ENCODE data around the gene GLT8D2.

The GLT8D2 gene

DNA sequence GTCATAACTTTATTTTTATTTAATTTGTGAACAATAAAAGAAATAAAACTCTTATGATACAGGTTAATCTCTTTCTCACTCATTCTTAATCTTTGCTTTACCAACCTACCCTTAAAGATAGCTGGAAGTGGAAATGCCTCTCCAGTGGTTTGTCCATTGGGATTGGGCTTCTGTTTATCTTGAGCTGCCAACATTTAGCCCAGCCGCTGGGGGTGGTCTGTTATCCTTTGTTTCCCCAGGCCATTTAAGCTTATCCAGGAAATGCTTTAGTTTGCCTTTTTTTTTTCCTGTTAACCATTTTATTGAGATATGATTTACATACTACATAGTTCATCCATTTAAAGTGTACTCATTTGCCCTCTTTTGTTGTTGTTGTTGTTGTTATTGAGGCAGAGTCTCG is 76.1 kb downstream of the GLT8D2 start:
- no peak overlapping the region for H3K14ac ChIP-seq (ENCODE audit: low read length)
- no peak overlapping the region for H4K8ac ChIP-seq (ENCODE audit: low read depth, low read length)
- no peak overlapping the region for H3K9ac ChIP-seq (ENCODE audit: low read length)
- DNase-seq, result no peak
- no peak overlapping the region for H3K18ac ChIP-seq (ENCODE audit: low read length)
- peaks cover 4% of the 10 kb centered on the region for H3K79me2 ChIP-seq (ENCODE audit: control insufficient read depth, insufficient read depth, low read length, poor library complexity)
- H3K4ac ChIP-seq (ENCODE audit: low read depth, low read length), result peak overlapping the region; percentile 47
- H2BK5ac ChIP-seq (ENCODE audit: low read depth, low read length, poor library complexity), result no peak overlapping the region
- H4K91ac ChIP-seq (ENCODE audit: low read depth, low read length), result no peak overlapping the region
- H2BK12ac ChIP-seq (ENCODE audit: low read length), result no peak overlapping the region
- H3K4me3 ChIP-seq (ENCODE audit: low read depth, low read length), result peak overlapping the region; percentile 15
- WGBS (ENCODE audit: extremely low coverage, insufficient coverage, insufficient read length), result no CpG with 5 or more reads among the region's 2 CpGs
- no peaks in the 10 kb centered on the region for H3K79me1 ChIP-seq (ENCODE audit: low read length)
- no peaks in the 10 kb centered on the region for H3K27me3 ChIP-seq (ENCODE audit: insufficient read depth, low read length)
- no peak overlapping the region for H2AFZ ChIP-seq (ENCODE audit: insufficient read depth, low read length, poor library complexity)
- H2BK120ac ChIP-seq (ENCODE audit: insufficient read depth, low read length, poor library complexity), result no peak overlapping the region
- H3K9me3 ChIP-seq (ENCODE audit: insufficient read depth, low read depth, low read length), result no peaks in the 10 kb centered on the region
- no peak overlapping the region for H3K4me2 ChIP-seq (ENCODE audit: low read length)
- H4K12ac ChIP-seq (ENCODE audit: low read depth, low read length), result no peak overlapping the region
- H3K27ac ChIP-seq (ENCODE audit: low read depth, low read length), result no peak overlapping the region
- no peak overlapping the region for H2AK5ac ChIP-seq (ENCODE audit: low read length)
- peaks cover 3 to 6% of the 10 kb centered on the region in 2 experiments for H3K4me1 ChIP-seq (ENCODE audit: control insufficient read depth in 1 of 2, insufficient read depth in 2 of 2, low read length in 2 of 2)
- H3K23ac ChIP-seq (ENCODE audit: low read length), result no peak overlapping the region
- peaks cover 10 to 22% of the 10 kb centered on the region in 2 experiments for H3K36me3 ChIP-seq (ENCODE audit: control insufficient read depth in 1 of 2, insufficient read depth in 2 of 2, low read length in 2 of 2)

DNA sequence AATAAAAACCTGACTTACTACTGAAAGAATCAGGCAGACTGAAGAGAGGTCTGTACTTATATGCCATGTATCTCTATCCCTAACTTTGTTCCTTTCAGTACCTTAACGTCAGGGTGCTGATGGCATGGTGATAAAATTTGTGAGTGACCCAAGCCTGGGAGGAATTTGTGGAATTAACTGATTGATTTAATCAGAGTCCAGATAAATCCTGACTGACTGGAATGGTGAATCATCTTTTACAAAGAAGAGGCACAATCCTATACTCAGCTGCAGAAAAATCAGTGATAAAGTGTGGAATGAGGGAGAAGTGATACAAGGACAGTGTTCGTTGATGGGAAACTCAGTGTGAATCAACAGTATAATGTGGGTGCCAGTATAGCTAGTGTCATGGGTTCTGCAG is 80.6 kb downstream of the GLT8D2 start:
- no peaks in the 10 kb centered on the region for H3K27me3 ChIP-seq (ENCODE audit: insufficient read depth, low read length)
- WGBS (ENCODE audit: extremely low coverage, insufficient coverage, insufficient read length), result no CpG with 5 or more reads among the region's 2 CpGs
- H3K9ac ChIP-seq (ENCODE audit: low read length), result no peak overlapping the region
- no peak overlapping the region for H3K4me2 ChIP-seq (ENCODE audit: low read length)
- no peak overlapping the region for H2BK120ac ChIP-seq (ENCODE audit: insufficient read depth, low read length, poor library complexity)
- no peaks in the 10 kb centered on the region for H3K9me3 ChIP-seq (ENCODE audit: insufficient read depth, low read depth, low read length)
- H3K23ac ChIP-seq (ENCODE audit: low read length), result no peak overlapping the region
- peaks cover 3 to 12% of the 10 kb centered on the region in 2 experiments for H3K36me3 ChIP-seq (ENCODE audit: control insufficient read depth in 1 of 2, insufficient read depth in 2 of 2, low read length in 2 of 2)
- no peak overlapping the region for H2BK12ac ChIP-seq (ENCODE audit: low read length)
- no peak overlapping the region for H2AK5ac ChIP-seq (ENCODE audit: low read length)
- DNase-seq, result peak; percentile 81 to 96
- H3K14ac ChIP-seq (ENCODE audit: low read length), result no peak overlapping the region
- H4K8ac ChIP-seq (ENCODE audit: low read depth, low read length), result no peak overlapping the region
- H2AFZ ChIP-seq (ENCODE audit: insufficient read depth, low read length, poor library complexity), result no peak overlapping the region
- H3K4ac ChIP-seq (ENCODE audit: low read depth, low read length), result peak overlapping the region; percentile 80
- H3K27ac ChIP-seq (ENCODE audit: low read depth, low read length), result peak overlapping the region; percentile 16
- H3K79me1 ChIP-seq (ENCODE audit: low read length), result peaks cover 8% of the 10 kb centered on the region
- H3K4me3 ChIP-seq (ENCODE audit: low read depth, low read length), result no peak overlapping the region
- H3K18ac ChIP-seq (ENCODE audit: low read length), result no peak overlapping the region
- no peak overlapping the region for H2BK5ac ChIP-seq (ENCODE audit: low read depth, low read length, poor library complexity)
- H3K79me2 ChIP-seq (ENCODE audit: control insufficient read depth, insufficient read depth, low read length, poor library complexity), result peaks cover 18% of the 10 kb centered on the region
- H4K12ac ChIP-seq (ENCODE audit: low read depth, low read length), result no peak overlapping the region
- H4K91ac ChIP-seq (ENCODE audit: low read depth, low read length), result no peak overlapping the region
- peaks cover 6 to 8% of the 10 kb centered on the region in 2 experiments for H3K4me1 ChIP-seq (ENCODE audit: control insufficient read depth in 1 of 2, insufficient read depth in 2 of 2, low read length in 2 of 2)

DNA sequence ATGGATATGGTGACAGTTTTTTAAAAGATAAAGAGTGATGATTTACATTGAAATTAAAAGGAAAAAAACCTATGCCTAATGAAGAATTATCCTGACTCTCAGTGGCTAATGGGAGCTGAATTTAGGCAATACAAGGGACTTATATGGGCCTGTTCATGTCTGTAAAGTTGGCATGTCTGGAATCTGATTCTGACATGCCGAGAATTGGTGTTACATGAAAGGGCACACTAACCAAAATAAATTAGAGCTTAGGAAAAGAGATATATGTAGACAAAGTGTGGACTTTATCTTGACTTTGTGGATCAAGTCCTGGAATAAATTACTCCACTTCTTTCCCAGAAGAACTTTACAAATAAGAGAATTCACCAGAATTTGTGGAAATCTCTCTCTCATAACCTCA is 83.3 kb downstream of the GLT8D2 start:
- no peak overlapping the region for H3K14ac ChIP-seq (ENCODE audit: low read length)
- H2AK5ac ChIP-seq (ENCODE audit: low read length), result no peak overlapping the region
- H2AFZ ChIP-seq (ENCODE audit: insufficient read depth, low read length, poor library complexity), result no peak overlapping the region
- peak in 1 of 2 donors; percentile 57 for DNase-seq
- H3K79me2 ChIP-seq (ENCODE audit: control insufficient read depth, insufficient read depth, low read length, poor library complexity), result peaks cover 20% of the 10 kb centered on the region
- no CpG with 5 or more reads among the region's 1 CpG for WGBS (ENCODE audit: extremely low coverage, insufficient coverage, insufficient read length)
- H3K18ac ChIP-seq (ENCODE audit: low read length), result no peak overlapping the region
- no peaks in the 10 kb centered on the region for H3K9me3 ChIP-seq (ENCODE audit: insufficient read depth, low read depth, low read length)
- no peak overlapping the region for H2BK5ac ChIP-seq (ENCODE audit: low read depth, low read length, poor library complexity)
- no peak overlapping the region for H4K12ac ChIP-seq (ENCODE audit: low read depth, low read length)
- no peak overlapping the region for H3K23ac ChIP-seq (ENCODE audit: low read length)
- H3K4ac ChIP-seq (ENCODE audit: low read depth, low read length), result no peak overlapping the region
- H4K91ac ChIP-seq (ENCODE audit: low read depth, low read length), result no peak overlapping the region
- peaks cover 8% of the 10 kb centered on the region for H3K79me1 ChIP-seq (ENCODE audit: low read length)
- H3K4me2 ChIP-seq (ENCODE audit: low read length), result peak overlapping the region; percentile 90
- no peak overlapping the region for H3K27ac ChIP-seq (ENCODE audit: low read depth, low read length)
- H2BK12ac ChIP-seq (ENCODE audit: low read length), result no peak overlapping the region
- H3K4me3 ChIP-seq (ENCODE audit: low read depth, low read length), result no peak overlapping the region
- no peak overlapping the region for H3K9ac ChIP-seq (ENCODE audit: low read length)
- H3K27me3 ChIP-seq (ENCODE audit: insufficient read depth, low read length), result no peaks in the 10 kb centered on the region
- H4K8ac ChIP-seq (ENCODE audit: low read depth, low read length), result no peak overlapping the region
- H3K4me1 ChIP-seq (ENCODE audit: control insufficient read depth in 1 of 2, insufficient read depth in 2 of 2, low read length in 2 of 2), result peaks cover 5% of the 10 kb centered on the region in 2 experiments
- H2BK120ac ChIP-seq (ENCODE audit: insufficient read depth, low read length, poor library complexity), result no peak overlapping the region
- H3K36me3 ChIP-seq (ENCODE audit: control insufficient read depth in 1 of 2, insufficient read depth in 2 of 2, low read length in 2 of 2), result peaks cover 0 to 6% of the 10 kb centered on the region in 2 experiments

DNA sequence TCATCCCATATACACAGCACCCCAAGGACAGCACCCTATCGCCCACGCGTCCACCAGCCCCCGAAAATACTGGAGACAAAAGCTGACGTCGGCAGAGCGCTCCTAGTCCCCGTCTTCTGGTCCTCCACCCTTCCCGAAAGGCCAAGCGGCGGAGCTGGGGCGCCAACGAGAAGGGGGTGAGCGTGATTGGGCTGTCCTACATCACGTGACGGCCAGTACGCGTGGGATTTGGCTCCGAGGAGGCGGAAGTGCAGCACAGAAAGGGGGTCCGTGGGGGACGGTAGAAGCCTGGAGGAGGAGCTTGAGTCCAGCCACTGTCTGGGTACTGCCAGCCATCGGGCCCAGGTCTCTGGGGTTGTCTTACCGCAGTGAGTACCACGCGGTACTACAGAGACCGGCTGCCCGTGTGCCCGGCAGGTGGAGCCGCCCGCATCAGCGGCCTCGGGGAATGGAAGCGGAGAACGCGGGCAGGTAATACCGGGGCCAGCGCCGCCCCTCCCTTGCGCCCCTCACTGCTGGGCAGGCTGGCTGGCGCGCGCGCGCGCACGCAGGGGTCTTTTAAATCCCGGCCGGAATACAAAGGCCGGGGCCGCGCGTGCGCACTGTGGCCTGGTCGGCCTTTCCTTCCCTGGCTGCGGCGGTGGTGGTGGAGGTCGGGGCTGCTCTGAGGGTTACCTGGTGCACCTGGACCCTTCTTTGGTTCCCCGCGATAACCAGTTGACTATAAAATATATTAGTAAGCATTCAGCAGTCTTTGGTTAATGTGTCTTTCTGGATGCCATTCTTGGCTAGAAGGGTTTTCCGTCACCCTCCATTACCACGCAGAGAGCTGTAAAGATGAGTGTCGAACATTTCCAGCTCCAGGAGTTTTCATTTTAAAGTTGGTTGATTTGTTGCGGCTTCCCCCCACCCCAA is 84.1 kb downstream of the GLT8D2 start, which contains the start of gene TDG:
TSS of gene TDG (plus strand) at position 283 of the 915 bp plus-strand sequence. CDS start at position 449, 166 bp downstream.
- Histone ChIP-seq H3K9me3 (ENCODE audit: insufficient read depth, low read depth, low read length) (no peaks in the 10 kb centered on the region), H4K12ac (ENCODE audit: low read depth, low read length) (peak within 1 kb of the TSS; percentile 76), H2AFZ (ENCODE audit: insufficient read depth, low read length, poor library complexity) (peak within 1 kb of the TSS; percentile 47), H2BK5ac (ENCODE audit: low read depth, low read length, poor library complexity) (peak within 1 kb of the TSS; percentile 85), H3K4ac (ENCODE audit: low read depth, low read length) (peak within 1 kb of the TSS; percentile 47), H2BK12ac (ENCODE audit: low read length) (no peak within 1 kb of the TSS), H2BK120ac (ENCODE audit: insufficient read depth, low read length, poor library complexity) (peak within 1 kb of the TSS; percentile 57), H3K79me1 (ENCODE audit: low read length) (peaks cover 8% of the 10 kb centered on the region), H3K23ac (ENCODE audit: low read length) (peak within 1 kb of the TSS; percentile 31), H3K4me3 (ENCODE audit: low read depth, low read length) (peak within 1 kb of the TSS; percentile 82), H3K14ac (ENCODE audit: low read length) (peak within 1 kb of the TSS; percentile 68), H2AK5ac (ENCODE audit: low read length) (peak within 1 kb of the TSS; percentile 32), H4K91ac (ENCODE audit: low read depth, low read length) (peak within 1 kb of the TSS; percentile 93), H3K9ac (ENCODE audit: low read length) (peak within 1 kb of the TSS; percentile 98), H3K4me2 (ENCODE audit: low read length) (peak within 1 kb of the TSS; percentile 90), H3K36me3 (ENCODE audit: control insufficient read depth in 1 of 2, insufficient read depth in 2 of 2, low read length in 2 of 2) (peaks cover 0 to 6% of the 10 kb centered on the region in 2 experiments), H3K18ac (ENCODE audit: low read length) (peak within 1 kb of the TSS; percentile 72), H3K27me3 (ENCODE audit: insufficient read depth, low read length) (no peaks in the 10 kb centered on the region), H3K4me1 (ENCODE audit: control insufficient read depth in 1 of 2, insufficient read depth in 2 of 2, low read length in 2 of 2) (peaks cover 5% of the 10 kb centered on the region in 2 experiments), H3K79me2 (ENCODE audit: control insufficient read depth, insufficient read depth, low read length, poor library complexity) (peaks cover 20% of the 10 kb centered on the region), H4K8ac (ENCODE audit: low read depth, low read length) (peak within 1 kb of the TSS; percentile 86), H3K27ac (ENCODE audit: low read depth, low read length) (peak within 1 kb of the TSS; percentile 93)
- peak; percentile 90 to 92 for DNase-seq
- WGBS (ENCODE audit: extremely low coverage, insufficient coverage, insufficient read length), result no CpG with 5 or more reads among the region's 64 CpGs
